GM18907 (cell line): ENCODE measurements around the gene ZEB1.
"Not testable (repeated sequence)": the region's sequence is repeated elsewhere in the genome, so short reads cannot be mapped to it uniquely, and the experiment has no call there.

Source experiments
- ATAC-seq: cut with Tn5 transposase; IDR thresholded peaks from one replicate; pipeline ENCODE4 v1.9.1; 2021; ENCODE audit warnings: mild to moderate bottlenecking, moderate library complexity; ENCODE audit not compliant: unreplicated experiment

ZEB1 gene

DNA sequence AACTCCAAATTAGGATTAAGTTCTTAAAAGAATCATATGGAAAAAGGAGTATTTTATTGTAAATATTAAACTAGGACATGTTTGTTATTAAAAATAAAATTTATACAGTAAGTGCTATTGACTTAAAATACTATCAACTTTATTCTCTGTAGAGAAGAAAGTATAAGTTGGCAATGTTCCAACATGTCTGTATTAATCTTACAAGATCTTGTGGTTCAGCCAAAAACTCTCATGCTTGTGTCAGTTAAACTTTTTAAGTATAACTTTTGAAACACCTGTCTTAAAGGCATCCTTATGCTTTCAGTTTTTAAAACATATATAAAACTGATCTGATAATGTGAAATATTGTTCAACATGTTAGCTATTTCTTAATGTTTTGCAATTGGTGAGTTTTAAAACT, 160.7 kb downstream of the ZEB1 start:
- no peak for ATAC-seq

GRCh38 chr10:31483546-31483945, 164.5 kb downstream of the ZEB1 start:
- no peak for ATAC-seq

DNA sequence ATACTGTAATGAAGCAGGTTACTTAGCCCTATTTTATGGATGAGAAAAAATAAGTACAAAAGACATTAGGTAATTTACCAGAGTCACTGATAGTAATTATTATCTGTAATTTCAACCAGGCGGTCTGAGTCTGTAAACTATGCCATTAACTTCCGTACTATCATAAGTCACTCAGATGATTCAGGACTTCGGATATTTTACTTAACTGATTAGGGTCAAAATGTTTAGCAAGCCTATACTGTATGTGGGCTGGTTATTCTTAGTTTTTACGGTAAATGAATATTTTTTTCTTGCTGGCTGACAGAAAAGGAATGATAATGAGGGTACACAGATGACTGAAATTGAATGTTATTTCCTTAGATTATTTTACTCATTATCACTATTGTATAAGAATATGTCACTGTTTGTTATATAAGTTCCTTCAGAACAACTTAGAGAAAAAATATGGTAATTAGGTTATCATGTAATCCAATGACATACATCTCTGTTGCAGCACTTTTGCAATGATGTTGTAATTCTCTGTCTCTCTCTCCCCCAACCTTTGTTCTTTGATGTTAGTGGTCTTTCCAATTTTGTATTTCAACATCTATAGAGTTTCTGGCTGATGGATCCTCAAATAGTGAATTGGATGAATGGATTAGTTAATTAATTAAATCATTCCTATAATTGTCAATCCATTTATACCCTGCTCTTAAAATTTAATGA, 165.6 kb downstream of the ZEB1 start:
- no peak for ATAC-seq

DNA sequence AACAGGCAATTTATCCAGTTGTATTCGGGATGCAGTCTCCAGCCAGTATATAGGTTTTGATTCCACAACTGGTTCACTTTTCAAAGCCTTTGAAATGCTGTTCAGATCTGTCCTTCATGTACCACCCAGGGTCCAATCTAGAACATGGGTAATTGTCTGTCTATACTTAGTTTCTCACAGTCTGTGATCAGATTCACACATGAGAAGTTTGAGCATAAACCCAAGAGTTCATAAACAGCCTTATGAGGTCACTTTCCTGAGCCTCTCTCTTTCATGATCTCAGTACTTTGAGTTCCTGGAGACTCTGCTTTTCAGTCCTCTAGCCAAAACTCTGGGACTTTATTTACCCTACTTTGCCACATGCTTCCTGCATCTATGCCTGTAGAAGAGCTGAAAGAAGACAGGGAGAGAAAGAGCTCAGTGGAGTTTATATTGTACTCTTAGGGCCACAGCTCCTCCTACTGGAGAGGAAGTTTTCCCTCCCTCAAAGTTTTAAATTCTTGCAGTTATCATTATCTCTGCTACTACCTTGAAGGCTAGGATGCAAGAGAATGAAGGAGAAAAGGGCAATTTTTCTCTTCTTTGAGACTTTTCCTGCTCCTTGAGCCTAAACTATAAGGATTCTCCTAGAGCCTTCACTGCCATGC, 172.0 kb downstream of the ZEB1 start:
- ATAC-seq = peak; percentile 64

- ATAC-seq = no peak
Measured at GRCh38 chr10:31507427-31507826, 188.4 kb downstream of the ZEB1 start.

DNA sequence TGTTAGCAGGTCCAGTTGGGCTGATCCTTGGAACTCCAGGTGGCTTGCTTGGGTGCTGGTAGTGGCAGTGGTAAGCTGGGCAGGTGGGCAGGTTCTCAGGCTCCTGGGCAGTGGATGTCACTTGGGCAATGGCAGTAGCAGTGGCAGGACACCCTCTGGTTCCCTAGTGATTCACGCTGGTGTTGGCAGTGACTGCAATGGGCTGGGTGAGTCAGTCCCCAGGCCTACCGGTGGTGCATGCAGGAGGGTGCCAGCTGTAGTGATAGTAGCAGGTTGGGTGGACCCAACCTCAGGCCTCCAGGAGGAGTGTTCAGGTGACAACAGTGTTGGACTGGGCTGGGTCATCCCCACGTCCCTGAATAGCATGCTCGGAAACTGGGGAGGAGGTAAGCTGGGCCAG, 189.2 kb downstream of the ZEB1 start:
- no peak for ATAC-seq

GRCh38 chr10:31508882-31509281, 189.9 kb downstream of the ZEB1 start:
- no peak for ATAC-seq

GRCh38 chr10:31509989-31510388, 191.0 kb downstream of the ZEB1 start:
- ATAC-seq = no peak

DNA sequence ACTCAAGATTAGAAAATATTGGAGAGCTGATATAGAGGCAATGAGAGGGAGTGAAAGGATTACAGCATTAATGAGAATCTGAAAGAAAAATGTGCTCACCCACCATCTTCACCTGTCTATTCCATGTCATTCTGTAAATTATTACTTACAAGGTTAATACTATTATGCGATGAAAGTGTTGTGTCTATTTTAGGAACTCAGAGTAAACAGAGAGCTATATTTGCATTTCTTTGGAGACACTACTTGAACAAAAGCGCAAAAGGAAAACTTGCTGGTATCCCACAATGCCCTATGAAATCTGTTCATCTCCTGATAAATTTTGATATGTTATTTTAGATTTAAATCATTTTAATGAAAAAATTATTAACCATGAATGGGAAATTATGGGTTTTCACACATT, 196.1 kb downstream of the ZEB1 start:
- ATAC-seq = no peak

DNA sequence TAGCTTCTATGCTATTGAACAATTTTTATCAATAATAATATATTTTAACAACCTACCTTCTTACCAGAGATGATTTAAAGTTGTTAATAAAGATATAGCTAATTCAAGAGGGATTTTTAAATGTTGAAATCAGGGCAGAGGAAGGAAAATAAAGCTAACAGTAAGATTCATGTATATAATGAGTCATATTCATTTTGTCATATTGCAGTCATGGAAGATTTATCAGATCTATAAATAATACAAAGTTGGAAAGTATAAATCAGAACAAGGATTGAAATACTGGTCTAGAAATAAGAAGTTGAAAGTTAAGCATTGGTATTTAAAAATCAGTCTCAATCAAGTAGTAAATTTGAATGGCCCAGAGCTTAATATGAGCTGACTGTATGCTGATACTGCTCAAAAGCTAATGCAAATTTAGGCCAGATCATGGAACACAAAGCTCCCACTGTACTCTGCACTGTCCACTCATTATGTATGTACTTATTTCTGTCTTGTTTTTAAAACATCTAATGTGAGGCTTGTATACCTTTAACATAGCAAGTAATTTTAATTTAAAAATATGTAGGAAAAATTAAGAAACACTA, 196.9 kb downstream of the ZEB1 start:
- no peak for ATAC-seq

DNA sequence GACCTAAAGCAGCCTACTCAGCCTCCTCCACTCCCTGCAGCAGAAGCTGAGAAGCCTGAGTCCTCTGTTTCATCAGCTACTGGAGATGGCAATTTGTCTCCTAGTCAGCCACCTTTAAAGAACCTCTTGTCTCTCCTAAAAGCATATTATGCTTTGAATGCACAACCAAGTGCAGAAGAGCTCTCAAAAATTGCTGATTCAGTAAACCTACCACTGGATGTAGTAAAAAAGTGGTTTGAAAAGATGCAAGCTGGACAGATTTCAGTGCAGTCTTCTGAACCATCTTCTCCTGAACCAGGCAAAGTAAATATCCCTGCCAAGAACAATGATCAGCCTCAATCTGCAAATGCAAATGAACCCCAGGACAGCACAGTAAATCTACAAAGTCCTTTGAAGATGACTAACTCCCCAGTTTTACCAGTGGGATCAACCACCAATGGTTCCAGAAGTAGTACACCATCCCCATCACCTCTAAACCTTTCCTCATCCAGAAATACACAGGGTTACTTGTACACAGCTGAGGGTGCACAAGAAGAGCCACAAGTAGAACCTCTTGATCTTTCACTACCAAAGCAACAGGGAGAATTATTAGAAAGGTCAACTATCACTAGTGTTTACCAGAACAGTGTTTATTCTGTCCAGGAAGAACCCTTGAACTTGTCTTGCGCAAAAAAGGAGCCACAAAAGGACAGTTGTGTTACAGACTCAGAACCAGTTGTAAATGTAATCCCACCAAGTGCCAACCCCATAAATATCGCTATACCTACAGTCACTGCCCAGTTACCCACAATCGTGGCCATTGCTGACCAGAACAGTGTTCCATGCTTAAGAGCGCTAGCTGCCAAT, 202.2 kb downstream of the ZEB1 start:
- no peak for ATAC-seq

GRCh38 chr10:31522820-31523219, 203.8 kb downstream of the ZEB1 start:
- ATAC-seq = no peak

DNA sequence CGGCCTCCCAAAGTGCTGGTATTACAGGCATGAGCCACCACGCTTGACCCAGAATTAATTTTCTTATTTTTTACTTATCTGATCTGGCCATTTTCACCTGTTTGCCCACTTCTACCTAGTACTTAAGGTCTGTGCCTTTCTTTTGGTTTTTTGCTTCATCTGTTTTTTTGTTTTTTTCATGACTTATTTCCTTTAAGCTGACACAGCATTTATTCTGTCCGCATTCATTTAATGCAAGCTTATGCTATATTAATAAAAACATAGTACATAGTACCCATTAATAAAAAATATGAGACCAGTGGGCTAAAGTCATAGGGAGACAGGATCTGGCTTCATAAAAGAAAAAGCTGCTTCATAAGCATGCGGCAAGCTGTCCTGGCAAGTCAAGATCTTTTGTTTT, 205.4 kb downstream of the ZEB1 start:
- no peak for ATAC-seq

- no peak for ATAC-seq
Measured at GRCh38 chr10:31526178-31526577, 207.2 kb downstream of the ZEB1 start.

DNA sequence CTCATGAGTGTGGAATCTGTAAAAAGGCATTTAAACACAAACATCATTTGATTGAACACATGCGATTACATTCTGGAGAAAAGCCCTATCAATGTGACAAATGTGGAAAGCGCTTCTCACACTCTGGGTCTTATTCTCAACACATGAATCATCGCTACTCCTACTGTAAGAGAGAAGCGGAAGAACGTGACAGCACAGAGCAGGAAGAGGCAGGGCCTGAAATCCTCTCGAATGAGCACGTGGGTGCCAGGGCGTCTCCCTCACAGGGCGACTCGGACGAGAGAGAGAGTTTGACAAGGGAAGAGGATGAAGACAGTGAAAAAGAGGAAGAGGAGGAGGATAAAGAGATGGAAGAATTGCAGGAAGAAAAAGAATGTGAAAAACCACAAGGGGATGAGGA, 207.7 kb downstream of the ZEB1 start:
- ATAC-seq = no peak

DNA sequence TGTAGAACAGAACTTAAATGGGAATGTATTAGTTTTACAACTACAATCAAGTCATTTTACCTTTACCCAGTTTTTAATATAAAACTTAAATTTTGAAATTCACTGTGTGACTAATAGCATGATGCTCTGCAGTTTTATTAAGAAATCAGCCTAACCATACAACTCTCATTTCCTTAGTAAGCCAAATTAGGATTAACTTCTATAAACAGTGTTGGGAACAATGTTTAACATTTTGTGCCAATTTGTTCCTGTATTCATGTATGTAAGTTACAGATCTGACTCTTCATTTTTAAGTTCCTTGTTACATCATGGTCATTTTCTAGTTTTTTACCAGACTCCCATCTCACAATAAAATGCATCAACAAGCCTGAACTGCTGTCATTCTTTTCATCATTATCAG, 209.8 kb downstream of the ZEB1 start:
- ATAC-seq = no peak

- ATAC-seq = no peak
Measured at GRCh38 chr10:31536302-31536701, 217.3 kb downstream of the ZEB1 start.

DNA sequence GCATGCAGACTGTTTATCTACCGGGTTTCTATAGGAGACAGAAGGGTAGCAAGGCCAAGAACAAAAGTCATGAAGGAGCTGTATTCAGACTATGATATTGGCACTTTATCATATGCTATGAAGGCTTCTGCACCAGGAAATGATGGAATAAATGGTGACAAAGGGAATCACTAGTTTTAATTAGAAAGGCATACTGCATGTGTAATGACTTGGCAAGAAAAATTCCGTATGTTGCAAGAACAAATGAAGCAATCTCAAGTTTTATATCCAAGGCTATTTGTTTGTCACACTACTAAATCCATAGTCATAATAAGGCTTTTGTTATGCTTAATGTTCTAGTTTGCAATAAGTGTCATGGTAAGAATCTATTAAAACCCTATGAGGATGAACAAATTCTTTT, 230.9 kb downstream of the ZEB1 start:
- no peak for ATAC-seq

GRCh38 chr10:31554556-31554955, 235.5 kb downstream of the ZEB1 start:
- ATAC-seq = no peak

GRCh38 chr10:31557854-31558253, 238.8 kb downstream of the ZEB1 start:
- no peak for ATAC-seq

DNA sequence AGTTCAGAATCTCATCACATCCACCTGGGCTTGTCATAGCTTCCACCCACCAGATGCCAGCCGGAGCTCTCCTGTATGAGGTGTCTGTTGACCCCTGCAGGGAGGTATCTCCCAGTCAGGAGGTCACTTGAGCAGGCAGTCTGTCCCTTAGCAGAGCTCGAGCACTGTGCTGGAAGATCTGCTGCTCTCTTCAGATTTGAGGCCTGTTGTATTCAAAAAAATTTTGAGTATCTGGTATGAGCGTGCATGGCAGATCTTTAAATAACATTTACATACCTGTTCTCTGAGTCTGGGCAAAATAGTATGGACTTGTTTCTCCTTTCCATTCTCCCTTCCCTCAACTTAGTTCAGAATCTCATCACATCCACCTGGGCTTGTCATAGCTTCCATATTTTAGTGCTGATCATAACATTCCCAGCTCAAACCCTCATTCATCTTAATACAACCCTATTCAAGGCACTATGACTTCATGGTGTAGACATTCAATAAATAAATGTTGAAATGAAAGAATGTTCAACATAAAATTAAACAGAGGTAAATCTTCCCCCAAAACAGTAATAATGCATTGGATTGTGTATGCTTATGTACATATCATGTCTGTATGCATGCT, 249.3 kb downstream of the ZEB1 start:
- not testable (repeated sequence) for ATAC-seq
